D721Med (cell line): ENCODE results near the gene RABGGTA.

ENCODE experiments used
- DNase-seq: peaks from one replicate; pipeline ENCODE4 v3.0.0; 2011; ENCODE audit warnings: low spot score; ENCODE audit not compliant: insufficient read length
- FAIRE-seq: peaks from 2 replicates; lab custom pipeline; 2011; peaks lifted over from hg19 to GRCh38; lab: Jason Lieb, UNC
- CTCF ChIP-seq: IDR thresholded peaks from 2 replicates; pipeline ENCODE4 v1.5.1; 2012; ENCODE audit warnings: mild to moderate bottlenecking, control low read depth; ENCODE audit not compliant: insufficient read depth; ENCODE audit errors: missing control alignments

The RABGGTA gene

DNA sequence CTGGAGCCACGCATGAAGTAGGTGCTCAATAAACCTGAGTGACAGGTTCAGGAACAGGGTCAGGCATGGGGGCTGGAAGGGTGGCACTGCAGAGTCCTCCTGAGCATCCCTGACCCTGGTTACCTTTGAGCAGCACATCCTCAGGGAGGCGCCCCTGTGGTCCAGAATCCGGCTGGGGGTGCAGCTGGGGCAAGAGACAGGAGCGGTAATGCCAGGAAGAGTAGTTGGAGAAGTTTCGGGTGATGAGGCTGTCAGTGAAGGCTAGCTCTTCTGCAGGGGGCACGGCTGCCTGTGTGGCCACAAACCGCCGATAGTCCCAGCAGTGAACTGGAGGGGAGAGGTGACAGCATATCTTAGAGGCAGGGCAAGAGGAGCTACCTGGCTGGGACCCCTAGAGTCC, 2.0 kb downstream of the RABGGTA start:
- FAIRE-seq, result no peak
- DNase-seq, result no peak
- TF ChIP-seq CTCF, result no peak

DNA sequence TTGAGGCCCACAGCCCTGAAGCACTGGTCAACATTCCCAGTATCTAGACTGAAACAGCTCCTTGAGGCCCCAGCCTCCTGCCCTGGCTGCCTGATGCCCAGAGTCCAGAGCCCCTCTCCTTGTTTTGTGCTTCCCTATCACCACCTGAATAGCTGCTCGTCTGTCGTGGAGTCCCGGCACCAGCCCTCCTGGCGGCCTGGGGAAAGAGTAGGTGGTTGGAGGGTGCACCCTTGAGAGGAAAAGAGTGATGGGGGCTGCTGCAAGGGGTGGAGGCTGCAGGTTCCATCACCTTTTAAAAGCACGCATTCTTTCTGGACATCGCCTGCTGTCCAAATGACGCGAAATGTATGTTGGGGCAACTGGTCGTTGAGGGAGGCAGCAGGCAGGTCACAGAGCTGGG, 3.2 kb downstream of the RABGGTA start:
- FAIRE-seq (no peak), DNase-seq (no peak)
- TF ChIP-seq CTCF, result no peak

DNA sequence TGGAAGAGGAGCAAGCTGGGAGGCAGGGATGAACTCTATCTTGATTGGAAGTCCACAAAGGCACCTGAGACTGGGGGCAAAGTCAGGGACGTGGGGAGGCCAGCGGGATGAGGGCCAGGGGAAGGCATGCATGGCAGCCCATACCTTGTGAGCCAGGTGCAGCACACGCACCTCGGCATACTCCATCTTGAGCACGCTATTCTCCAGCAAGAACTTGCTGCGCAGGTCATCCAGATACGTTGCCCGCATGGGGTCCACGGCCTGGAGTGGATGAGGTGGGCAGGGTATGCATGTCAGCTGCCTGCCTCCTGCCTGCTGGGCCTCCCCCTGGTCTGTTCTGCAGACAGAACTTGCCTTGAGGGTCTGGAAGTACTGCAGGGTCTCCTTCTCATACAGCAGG, 3.9 kb downstream of the RABGGTA start:
- TF ChIP-seq CTCF, result no peak
- FAIRE-seq (no peak), DNase-seq (no peak)

DNA sequence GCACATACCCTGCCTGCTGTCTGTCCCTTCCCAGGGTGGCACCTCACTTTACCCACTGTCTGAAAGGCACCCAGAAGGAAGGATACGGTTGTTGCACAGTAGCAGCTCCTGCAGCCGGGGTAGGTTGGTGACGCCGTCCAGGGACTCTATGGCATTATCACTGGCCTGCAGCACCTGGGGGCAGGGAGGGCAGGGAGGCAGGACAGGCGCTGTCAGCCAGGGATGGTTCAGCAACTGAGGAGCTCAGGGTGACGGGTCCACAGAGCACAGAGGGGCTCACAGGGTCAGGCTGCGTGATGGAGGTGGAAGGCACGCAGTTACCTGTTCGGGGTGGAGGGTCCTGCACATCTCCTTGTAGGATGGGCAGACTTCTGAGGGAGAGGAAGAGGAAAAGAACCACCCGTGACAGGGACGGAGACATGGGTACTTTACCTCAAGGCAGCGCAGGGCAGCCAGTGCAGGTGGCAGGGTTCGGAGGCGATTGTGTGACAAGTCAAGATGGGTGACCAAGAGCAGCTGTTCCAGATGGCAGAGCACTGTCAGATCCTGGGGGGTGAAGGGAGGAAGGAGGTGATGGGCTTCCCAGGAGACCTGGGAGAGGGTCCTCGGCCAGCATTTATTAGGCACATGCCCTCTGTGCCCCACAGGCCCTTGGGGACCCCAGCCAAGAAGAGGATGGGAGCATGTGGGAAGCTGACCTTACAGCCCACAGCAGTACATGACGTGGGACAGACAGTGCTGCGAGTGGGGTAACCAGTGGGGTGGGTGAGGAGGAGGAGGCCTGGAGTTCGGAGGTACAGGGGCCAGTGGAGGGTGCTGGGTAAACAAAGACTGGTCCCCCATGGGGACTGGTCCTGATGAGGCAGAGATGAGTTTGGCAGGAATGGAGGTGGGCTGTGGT, 4.8 kb downstream of the RABGGTA start:
- FAIRE-seq (no peak), DNase-seq (no peak)
- no peak for TF ChIP-seq CTCF

GRCh38 chr14:24264298-24264697, 7.1 kb downstream of the RABGGTA start:
- no peak for DNase-seq
- no peak for TF ChIP-seq CTCF
- no peak for FAIRE-seq

DNA sequence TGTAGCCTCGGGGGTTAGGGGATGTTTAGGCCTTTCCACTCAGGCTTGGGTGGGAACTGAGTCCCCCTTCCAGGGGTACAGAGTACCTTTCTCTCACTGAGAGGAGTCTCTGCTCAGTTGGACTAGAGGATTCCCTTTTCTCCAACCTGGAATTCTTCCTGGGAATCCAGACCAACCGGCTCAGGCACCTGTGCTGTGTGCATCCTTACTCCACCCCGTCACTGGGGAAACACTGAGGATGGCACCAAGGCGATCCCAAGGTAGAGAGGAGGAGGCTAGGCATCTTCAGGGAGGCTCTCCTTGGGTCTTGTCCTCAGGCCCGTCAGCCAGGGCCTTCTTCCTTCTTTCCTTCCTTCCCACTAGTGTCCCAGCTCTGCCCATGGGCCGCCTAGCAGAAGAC, 7.5 kb downstream of the RABGGTA start:
- FAIRE-seq (no peak), DNase-seq (no peak)
- no peak for TF ChIP-seq CTCF
